NT2/D1 (cell line): Measurements from ENCODE around the gene C15orf62.

ENCODE experiments used
- YY1 ChIP-seq: IDR thresholded peaks from 2 replicates; pipeline ENCODE4 v1.6.1; 2011; ENCODE audit not compliant: insufficient read length, insufficient read depth
- ZNF274 ChIP-seq: IDR thresholded peaks from 2 replicates; pipeline ENCODE4 v1.6.1; 2011; ENCODE audit warnings: mild to moderate bottlenecking, low read depth, low read length

DNA sequence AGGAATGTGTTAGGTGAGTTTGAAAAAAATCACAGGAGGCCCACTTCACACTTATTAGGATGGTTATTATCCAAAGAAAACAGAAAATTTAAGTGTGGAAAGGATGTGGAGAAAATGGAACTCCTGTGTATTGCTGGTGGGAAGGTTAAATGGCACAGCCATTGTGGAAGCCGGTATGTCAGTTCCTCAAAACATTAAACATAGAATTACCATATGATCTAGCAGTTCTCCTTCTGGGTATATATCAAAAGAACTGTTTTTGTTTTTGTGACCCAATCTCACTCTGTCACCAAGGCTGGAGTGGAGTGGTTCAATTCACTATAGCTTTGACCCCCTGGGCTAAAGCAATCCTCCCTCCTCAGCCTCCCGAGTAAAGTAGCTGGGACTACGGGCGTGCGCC, 26.7 kb downstream of the C15orf62 start:
- no peak for TF ChIP-seq YY1
- no peak for TF ChIP-seq ZNF274
